HepG2 (cell line): ENCODE data around the gene CBFA2T2. TPM values are rescaled to one million over a fixed set of nuclear protein-coding genes. Genes with fewer than 3 reads are reported as not detected.

Source experiments
- BRF2 ChIP-seq: sonication (generic); formaldehyde crosslinking; IDR thresholded peaks from 2 replicates; pipeline ENCODE4 v1.8.1; 2022; ENCODE audit warnings: mild to moderate bottlenecking, missing genetic modification reagents
- HDAC2 ChIP-seq: sonication (generic); formaldehyde crosslinking; IDR thresholded peaks from 2 replicates; pipeline ENCODE4 v1.4.0; 2020; ENCODE audit warnings: missing genetic modification reagents
- HOXA9 ChIP-seq: sonication (generic); formaldehyde crosslinking; IDR thresholded peaks from 2 replicates; pipeline ENCODE4 v1.8.1; 2022; ENCODE audit warnings: missing genetic modification reagents, mild to moderate bottlenecking, moderate library complexity, borderline replicate concordance
- NAIF1 ChIP-seq: sonication (generic); formaldehyde crosslinking; IDR thresholded peaks from 2 replicates; pipeline ENCODE4 v1.5.0; 2020; ENCODE audit warnings: mild to moderate bottlenecking, missing genetic modification reagents, borderline replicate concordance
- SIX4 ChIP-seq: sonication (generic); formaldehyde crosslinking; IDR thresholded peaks from 2 replicates; pipeline ENCODE4 v1.4.0; 2020; ENCODE audit warnings: missing genetic modification reagents
- SKI ChIP-seq: fragments of 450-650 bp; IDR thresholded peaks from one replicate; pipeline ENCODE4 v1.6.1; 2018; ENCODE audit warnings: mild to moderate bottlenecking; ENCODE audit not compliant: partially characterized antibody
- STAT5B ChIP-seq: sonication (generic); formaldehyde crosslinking; IDR thresholded peaks from 2 replicates; pipeline ENCODE4 v1.4.0; 2020; ENCODE audit warnings: missing genetic modification reagents
- ZFP36L1 ChIP-seq: sonication (generic); formaldehyde crosslinking; IDR thresholded peaks from 2 replicates; pipeline ENCODE4 v1.8.0; 2022; ENCODE audit warnings: mild to moderate bottlenecking, missing genetic modification reagents, moderate library complexity
- ZNF142 ChIP-seq: sonication (generic); formaldehyde crosslinking; IDR thresholded peaks from 2 replicates; pipeline ENCODE4 v1.4.0; 2020; ENCODE audit warnings: missing genetic modification reagents
- ZNF331 ChIP-seq: sonication (generic); formaldehyde crosslinking; IDR thresholded peaks from 2 replicates; pipeline ENCODE4 v1.4.0; 2020; ENCODE audit warnings: missing genetic modification reagents
- ZNF530 ChIP-seq: sonication (generic); formaldehyde crosslinking; IDR thresholded peaks from 2 replicates; pipeline ENCODE4 v1.5.0; 2020; ENCODE audit warnings: low read depth, mild to moderate bottlenecking, missing genetic modification reagents
- ZNF564 ChIP-seq: sonication (generic); formaldehyde crosslinking; IDR thresholded peaks from 2 replicates; pipeline ENCODE4 v1.8.1; 2023; ENCODE audit warnings: mild to moderate bottlenecking, missing genetic modification reagents
- ZNF687 ChIP-seq: sonication (generic); formaldehyde crosslinking; IDR thresholded peaks from 2 replicates; pipeline ENCODE4 v1.5.1; 2020; ENCODE audit warnings: mild to moderate bottlenecking, missing genetic modification reagents, moderate library complexity
- polyA plus RNA-seq, 8 experiments: library from polyadenylated mRNA; depleted of rRNA in 3 of 8; stranded (reverse) in 7 of 8; unstranded in 1 of 8; fragments of >200 nt; fragmentation: Illumina TruSeq in 4 of 8; extraction: Trizol in 4 of 8; gene quantifications; 2 replicates each; pipeline versions ENCODE4 v1.2.1 to v1.2.3, GENCODE V29; 2011 to 2016; ENCODE audit warnings: low read depth in 4 of 8, missing spikeins in 1 of 8, mixed read lengths in 1 of 8; ENCODE audit not compliant: insufficient read depth in 1 of 8
- total RNA-seq, 5 experiments: library from RNA; depleted of rRNA; stranded (reverse); fragments of >200 nt; fragmentation: Illumina TruSeq; extraction: Trizol; gene quantifications; 2 replicates each; pipeline ENCODE4 v1.2.3, GENCODE V29; 2016; ENCODE audit warnings: low read depth in 1 of 5
- TF ChIP-seq, protein P1 (sequence below): sonication (generic); formaldehyde crosslinking; IDR thresholded peaks from 2 replicates; pipeline ENCODE4 v1.4.0; 2020; ENCODE audit warnings: missing genetic modification reagents, low read depth, mild to moderate bottlenecking, borderline replicate concordance
- TF ChIP-seq, protein P2 (sequence below): sonication (generic); formaldehyde crosslinking; IDR thresholded peaks from 2 replicates; pipeline ENCODE4; 2020; ENCODE audit warnings: missing genetic modification reagents, mild to moderate bottlenecking, borderline replicate concordance

The CBFA2T2 gene
- total and polyA plus RNA-seq, 2 of the 13 experiments (the other 11 are each of a cell fraction or from before 2014, with no cell fraction given): 6.3 to 21.2 TPM

- TF ChIP-seq ZNF687: no peak
- no peak for TF ChIP-seq NAIF1 (CRISPR knock-in tag)
- TF ChIP-seq HOXA9 (CRISPR knock-in tag): no peak
- TF ChIP-seq, protein P1, sequence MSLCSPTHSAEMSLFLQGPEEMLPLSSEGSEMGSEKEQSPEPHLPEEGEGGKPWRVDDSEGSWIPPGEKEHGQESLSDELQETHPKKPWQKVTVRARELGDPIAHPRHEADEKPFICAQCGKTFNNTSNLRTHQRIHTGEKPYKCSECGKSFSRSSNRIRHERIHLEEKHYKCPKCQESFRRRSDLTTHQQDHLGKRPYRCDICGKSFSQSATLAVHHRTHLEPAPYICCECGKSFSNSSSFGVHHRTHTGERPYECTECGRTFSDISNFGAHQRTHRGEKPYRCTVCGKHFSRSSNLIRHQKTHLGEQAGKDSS: no peak
- TF ChIP-seq SKI: no peak
- no peak for TF ChIP-seq STAT5B (CRISPR knock-in tag)
- TF ChIP-seq ZNF564 (CRISPR knock-in tag): no peak
- TF ChIP-seq ZFP36L1 (CRISPR knock-in tag): no peak
- TF ChIP-seq ZNF142 (CRISPR knock-in tag): no peak
- TF ChIP-seq, protein P2, sequence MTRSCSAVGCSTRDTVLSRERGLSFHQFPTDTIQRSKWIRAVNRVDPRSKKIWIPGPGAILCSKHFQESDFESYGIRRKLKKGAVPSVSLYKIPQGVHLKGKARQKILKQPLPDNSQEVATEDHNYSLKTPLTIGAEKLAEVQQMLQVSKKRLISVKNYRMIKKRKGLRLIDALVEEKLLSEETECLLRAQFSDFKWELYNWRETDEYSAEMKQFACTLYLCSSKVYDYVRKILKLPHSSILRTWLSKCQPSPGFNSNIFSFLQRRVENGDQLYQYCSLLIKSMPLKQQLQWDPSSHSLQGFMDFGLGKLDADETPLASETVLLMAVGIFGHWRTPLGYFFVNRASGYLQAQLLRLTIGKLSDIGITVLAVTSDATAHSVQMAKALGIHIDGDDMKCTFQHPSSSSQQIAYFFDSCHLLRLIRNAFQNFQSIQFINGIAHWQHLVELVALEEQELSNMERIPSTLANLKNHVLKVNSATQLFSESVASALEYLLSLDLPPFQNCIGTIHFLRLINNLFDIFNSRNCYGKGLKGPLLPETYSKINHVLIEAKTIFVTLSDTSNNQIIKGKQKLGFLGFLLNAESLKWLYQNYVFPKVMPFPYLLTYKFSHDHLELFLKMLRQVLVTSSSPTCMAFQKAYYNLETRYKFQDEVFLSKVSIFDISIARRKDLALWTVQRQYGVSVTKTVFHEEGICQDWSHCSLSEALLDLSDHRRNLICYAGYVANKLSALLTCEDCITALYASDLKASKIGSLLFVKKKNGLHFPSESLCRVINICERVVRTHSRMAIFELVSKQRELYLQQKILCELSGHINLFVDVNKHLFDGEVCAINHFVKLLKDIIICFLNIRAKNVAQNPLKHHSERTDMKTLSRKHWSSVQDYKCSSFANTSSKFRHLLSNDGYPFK (CRISPR knock-in tag): no peak
- TF ChIP-seq BRF2 (CRISPR knock-in tag): no peak
- TF ChIP-seq SIX4: no peak
- TF ChIP-seq HDAC2 (CRISPR knock-in tag): peak; percentile 48; the same call in 1 of the 2 replicates
- no peak for TF ChIP-seq ZNF530
- TF ChIP-seq ZNF331 (CRISPR knock-in tag): peak; percentile 70
These were observed 65.9 kb downstream of the CBFA2T2 start (continued) for GRCh38 chr20:33555755-33556154.
